ENCODE results near the gene TMPRSS12. TPM values are rescaled to one million over a fixed set of nuclear protein-coding genes. Genes with fewer than 3 reads are reported as not detected.

Gene TMPRSS12
- total RNA-seq, 4 donors from 2014 or later, result not detected

Small RNA genes within 50 kb of the gene (small RNA-seq; reads per million reads assigned to genes)
- gene AC013244.2, result 0 reads per million in 2 donors
- gene RN7SL519P, result 0 reads per million in 2 donors

Other genes starting within 250 kb of the TMPRSS12 start
- gene ATF1, start 78.8 kb upstream of the TMPRSS12 start, total RNA-seq, result 10 to 100 TPM; 14.5 to 44.6 (median 18.5) TPM
- not detected for gene HIGD1C, start 109.6 kb downstream of the TMPRSS12 start, total RNA-seq
- 10 to 100 TPM; 37.1 to 57.4 (median 50.0) TPM for gene SLC11A2, start 183.5 kb downstream of the TMPRSS12 start, total RNA-seq
- gene LETMD1, start 205.4 kb downstream of the TMPRSS12 start, total RNA-seq, result 100 to 1,000 TPM in 2 of 4 donors, 10 to 100 TPM in 2; 55.3 to 155 (median 91.4) TPM
- gene CSRNP2, start 240.7 kb downstream of the TMPRSS12 start, total RNA-seq, result 10 to 100 TPM; 17.8 to 23.1 (median 21.1) TPM